ENCODE measurements around the gene TENT4A.

DNA sequence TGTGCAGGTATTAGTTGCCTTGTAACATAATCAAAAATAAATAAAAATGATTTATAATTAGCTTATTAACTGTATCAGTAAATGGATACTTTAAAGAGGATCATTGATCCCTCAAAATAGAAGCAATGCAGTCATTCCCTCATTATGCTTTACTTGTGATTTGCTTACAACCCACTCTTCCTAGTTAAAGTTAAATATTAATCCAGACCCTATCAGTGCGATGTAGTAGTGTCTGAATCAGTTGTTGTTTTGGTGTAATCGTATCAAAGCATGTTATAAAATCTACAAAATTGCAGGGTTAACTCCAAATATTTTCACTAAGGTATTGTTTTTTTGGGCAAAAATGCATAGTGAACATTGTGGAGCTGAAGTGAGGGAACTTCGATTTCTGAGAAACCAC, 17.6 kb downstream of the TENT4A start:
- TF ChIP-seq, protein P1, sequence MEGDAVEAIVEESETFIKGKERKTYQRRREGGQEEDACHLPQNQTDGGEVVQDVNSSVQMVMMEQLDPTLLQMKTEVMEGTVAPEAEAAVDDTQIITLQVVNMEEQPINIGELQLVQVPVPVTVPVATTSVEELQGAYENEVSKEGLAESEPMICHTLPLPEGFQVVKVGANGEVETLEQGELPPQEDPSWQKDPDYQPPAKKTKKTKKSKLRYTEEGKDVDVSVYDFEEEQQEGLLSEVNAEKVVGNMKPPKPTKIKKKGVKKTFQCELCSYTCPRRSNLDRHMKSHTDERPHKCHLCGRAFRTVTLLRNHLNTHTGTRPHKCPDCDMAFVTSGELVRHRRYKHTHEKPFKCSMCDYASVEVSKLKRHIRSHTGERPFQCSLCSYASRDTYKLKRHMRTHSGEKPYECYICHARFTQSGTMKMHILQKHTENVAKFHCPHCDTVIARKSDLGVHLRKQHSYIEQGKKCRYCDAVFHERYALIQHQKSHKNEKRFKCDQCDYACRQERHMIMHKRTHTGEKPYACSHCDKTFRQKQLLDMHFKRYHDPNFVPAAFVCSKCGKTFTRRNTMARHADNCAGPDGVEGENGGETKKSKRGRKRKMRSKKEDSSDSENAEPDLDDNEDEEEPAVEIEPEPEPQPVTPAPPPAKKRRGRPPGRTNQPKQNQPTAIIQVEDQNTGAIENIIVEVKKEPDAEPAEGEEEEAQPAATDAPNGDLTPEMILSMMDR (conservative IDR thresholded peaks at IDR 0.05), result no peak
- no peak for TF ChIP-seq ZFX (IDR thresholded peaks at IDR 0.05)

Data from C4-2B (cell line).